Peyer's patch (tissue), 4 donors: Measurements from ENCODE around the gene ZNF622. TPM values are rescaled to one million over a fixed set of nuclear protein-coding genes. Genes with fewer than 3 reads are reported as not detected.

Experiments
- DNase-seq, 3 donors: peaks; one replicate each; pipeline ENCODE4 v3.0.0-alpha.2; 2017 to 2019
- H3K27ac ChIP-seq, 4 donors: fragments of 200-600 bp; sonication (generic); one replicate each; pipeline ENCODE4 v1.5.1; 2016 to 2019
- H3K27me3 ChIP-seq, 2 donors: fragments of 200-600 bp; sonication (generic); one replicate each; pipeline ENCODE4 v1.5.1; 2019
- H3K36me3 ChIP-seq, 3 donors: fragments of 200-600 bp; sonication (generic); one replicate each; pipeline ENCODE4 v1.5.1; 2016 to 2019
- H3K4me1 ChIP-seq, 4 donors: fragments of 200-600 bp; sonication (generic); one replicate each; pipeline ENCODE4 v1.5.1; 2016 to 2019
- H3K4me3 ChIP-seq, 4 donors: fragments of 200-600 bp; sonication (generic); 1 replicate in 3 of 4; 2 replicates in 1 of 4; pipeline ENCODE4 v1.5.1; 2016 to 2019; ENCODE audit warnings: mild to moderate bottlenecking in 1 of 4
- H3K9me3 ChIP-seq, 4 donors: fragments of 200-600 bp; sonication (generic); one replicate each; pipeline ENCODE4 v1.5.1; 2016 to 2019; ENCODE audit warnings: mild to moderate bottlenecking in 1 of 4
- POLR2A ChIP-seq, 2 donors: fragments of 450-650 bp; IDR thresholded peaks; one replicate each; pipeline ENCODE4 v1.5.1; 2017; ENCODE audit warnings: antibody characterized with exemption in 2 of 2, mild to moderate bottlenecking in 2 of 2, moderate library complexity in 2 of 2
- total RNA-seq, 4 donors: library from RNA; depleted of rRNA; stranded (reverse); fragments of >200 nt; gene quantifications; one replicate each; pipeline ENCODE4 v1.1.0, GENCODE V29; 2016
- TF ChIP-seq, protein P1 (sequence below), 6 experiments: fragments of 450-650 bp in 4 of 6; fragments of 200-600 bp in 2 of 6; sonication (generic) in 1 of 6; IDR thresholded peaks; one replicate each; pipeline ENCODE4 v1.5.1; 2017 to 2019; ENCODE audit warnings: antibody characterized with exemption in 6 of 6, mild to moderate bottlenecking in 3 of 6, moderate library complexity in 1 of 6

The ZNF622 gene
- total RNA-seq, 4 donors from 2014 or later: 26.7 to 44.6 (median 32.5) TPM

DNA sequence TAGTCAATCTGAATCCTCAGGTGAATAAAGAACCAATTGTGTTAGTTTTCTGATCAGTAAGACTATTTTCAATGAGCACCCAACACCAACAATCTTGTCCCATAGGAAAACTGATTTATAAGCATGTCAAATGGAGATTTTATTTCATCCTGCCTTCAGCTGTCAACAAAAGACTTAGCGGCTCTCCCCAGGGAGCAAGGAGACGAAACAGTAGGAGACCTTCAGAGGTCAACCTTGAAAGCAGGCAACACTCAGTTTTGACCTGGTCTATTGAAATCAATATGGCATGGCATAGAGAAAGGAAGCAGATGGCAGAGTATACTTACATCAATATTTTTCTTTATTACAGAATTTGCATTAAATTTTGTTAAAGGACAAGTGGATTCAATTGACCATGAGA lies 34.1 kb downstream of the ZNF622 start:
- H3K27ac ChIP-seq: no peak overlapping the region
- no peaks in the 10 kb centered on the region for H3K4me1 ChIP-seq
- H3K27me3 ChIP-seq: no peaks in the 10 kb centered on the region
- H3K36me3 ChIP-seq: no peaks in the 10 kb centered on the region
- DNase-seq: no peak
- TF ChIP-seq, protein P1, sequence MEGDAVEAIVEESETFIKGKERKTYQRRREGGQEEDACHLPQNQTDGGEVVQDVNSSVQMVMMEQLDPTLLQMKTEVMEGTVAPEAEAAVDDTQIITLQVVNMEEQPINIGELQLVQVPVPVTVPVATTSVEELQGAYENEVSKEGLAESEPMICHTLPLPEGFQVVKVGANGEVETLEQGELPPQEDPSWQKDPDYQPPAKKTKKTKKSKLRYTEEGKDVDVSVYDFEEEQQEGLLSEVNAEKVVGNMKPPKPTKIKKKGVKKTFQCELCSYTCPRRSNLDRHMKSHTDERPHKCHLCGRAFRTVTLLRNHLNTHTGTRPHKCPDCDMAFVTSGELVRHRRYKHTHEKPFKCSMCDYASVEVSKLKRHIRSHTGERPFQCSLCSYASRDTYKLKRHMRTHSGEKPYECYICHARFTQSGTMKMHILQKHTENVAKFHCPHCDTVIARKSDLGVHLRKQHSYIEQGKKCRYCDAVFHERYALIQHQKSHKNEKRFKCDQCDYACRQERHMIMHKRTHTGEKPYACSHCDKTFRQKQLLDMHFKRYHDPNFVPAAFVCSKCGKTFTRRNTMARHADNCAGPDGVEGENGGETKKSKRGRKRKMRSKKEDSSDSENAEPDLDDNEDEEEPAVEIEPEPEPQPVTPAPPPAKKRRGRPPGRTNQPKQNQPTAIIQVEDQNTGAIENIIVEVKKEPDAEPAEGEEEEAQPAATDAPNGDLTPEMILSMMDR (IDR thresholded peaks at IDR 0.05): no peak
- no peak for TF ChIP-seq POLR2A (IDR thresholded peaks at IDR 0.05)
- H3K9me3 ChIP-seq: no peaks in the 10 kb centered on the region
- H3K4me3 ChIP-seq: no peak overlapping the region

DNA sequence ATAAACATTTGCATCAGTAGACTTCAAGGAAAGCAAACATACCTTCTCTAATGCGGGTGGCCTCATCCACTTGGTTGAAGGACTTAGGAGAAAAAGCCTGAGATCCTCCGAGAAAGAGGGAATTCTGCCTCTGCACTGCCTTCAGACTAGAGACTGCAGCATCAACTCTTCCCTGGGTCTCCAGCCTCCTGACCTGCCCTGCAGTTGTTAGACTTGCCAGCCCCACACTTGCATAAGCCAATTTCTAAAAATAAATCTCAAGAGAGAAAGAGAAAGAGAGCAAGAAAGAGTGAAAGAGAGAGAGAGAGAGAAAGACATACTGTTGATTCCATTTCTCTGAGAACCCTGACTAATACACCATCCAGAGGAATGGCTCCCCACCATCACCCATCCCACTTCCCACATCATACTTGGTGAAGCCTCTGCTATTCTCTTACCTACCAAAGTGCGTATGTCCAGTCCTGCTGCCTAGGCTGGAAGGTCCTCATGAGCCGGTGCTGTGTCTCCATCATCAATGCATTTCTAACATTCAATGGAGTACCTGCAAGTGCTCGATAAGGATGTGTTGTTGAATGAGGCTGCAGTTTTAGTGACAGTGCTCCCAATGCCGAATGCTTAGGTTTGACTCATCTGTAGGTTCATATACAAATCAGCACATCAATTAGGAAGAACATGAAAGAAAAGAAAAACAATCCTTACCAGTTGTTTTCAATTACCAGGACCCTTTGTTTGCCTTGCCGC lies 35.1 kb downstream of the ZNF622 start:
- no peaks in the 10 kb centered on the region for H3K27me3 ChIP-seq
- no peaks in the 10 kb centered on the region for H3K9me3 ChIP-seq
- no peak overlapping the region for H3K27ac ChIP-seq
- H3K4me3 ChIP-seq: no peak overlapping the region
- no peak for DNase-seq
- H3K4me1 ChIP-seq: no peaks in the 10 kb centered on the region
- no peaks in the 10 kb centered on the region for H3K36me3 ChIP-seq
- TF ChIP-seq POLR2A (IDR thresholded peaks at IDR 0.05): no peak
- TF ChIP-seq, protein P1 (IDR thresholded peaks at IDR 0.05): no peak

DNA sequence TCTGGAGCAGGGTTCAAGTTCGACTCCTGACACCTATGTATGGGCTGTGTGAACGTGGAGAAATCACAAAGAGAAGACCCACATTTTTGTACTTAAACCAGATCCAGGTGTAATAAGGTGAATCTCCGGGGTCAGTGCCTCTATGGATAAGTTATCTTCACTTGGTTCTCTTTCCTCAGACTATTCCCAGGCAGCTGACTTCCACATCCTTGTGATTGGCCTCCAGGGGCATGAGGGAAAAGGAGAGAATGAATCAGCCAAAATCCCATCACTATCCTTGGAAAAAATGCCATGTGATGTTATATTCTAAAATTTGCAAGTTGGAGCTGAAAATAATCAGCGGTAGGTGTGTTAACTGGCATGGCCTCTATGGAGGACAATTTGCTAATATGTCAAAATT lies 37.2 kb downstream of the ZNF622 start:
- Histone ChIP-seq H3K27me3 (no peaks in the 10 kb centered on the region), H3K27ac (no peak overlapping the region), H3K9me3 (no peaks in the 10 kb centered on the region), H3K4me1 (no peaks in the 10 kb centered on the region), H3K4me3 (no peak overlapping the region), H3K36me3 (no peaks in the 10 kb centered on the region)
- no peak for DNase-seq
- TF ChIP-seq, protein P1 (IDR thresholded peaks at IDR 0.05): no peak
- no peak for TF ChIP-seq POLR2A (IDR thresholded peaks at IDR 0.05)

DNA sequence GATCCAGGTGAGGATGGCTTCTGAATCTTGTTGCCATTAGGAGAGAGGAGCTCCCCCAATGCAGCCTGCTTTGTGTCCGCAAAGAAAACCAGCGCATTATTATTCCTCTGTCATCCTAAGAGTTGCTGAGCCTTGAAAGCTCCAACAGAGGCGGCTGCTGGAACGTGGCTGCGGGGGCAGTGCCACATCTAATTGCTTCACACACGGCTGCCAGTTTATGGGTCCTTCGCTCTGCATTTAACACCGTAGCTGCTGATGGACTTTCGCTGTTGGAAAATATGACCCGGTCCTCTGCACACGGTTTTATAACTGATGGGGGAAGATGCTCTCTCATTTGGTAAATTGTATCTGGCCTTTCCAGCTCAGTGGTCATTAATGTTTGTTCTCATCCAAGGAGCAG lies 38.0 kb downstream of the ZNF622 start:
- TF ChIP-seq, protein P1 (IDR thresholded peaks at IDR 0.05): no peak
- no peak for TF ChIP-seq POLR2A (IDR thresholded peaks at IDR 0.05)
- no peaks in the 10 kb centered on the region for H3K9me3 ChIP-seq
- no peaks in the 10 kb centered on the region for H3K27me3 ChIP-seq
- H3K4me3 ChIP-seq: no peak overlapping the region
- DNase-seq: no peak
- no peaks in the 10 kb centered on the region for H3K4me1 ChIP-seq
- no peak overlapping the region for H3K27ac ChIP-seq
- H3K36me3 ChIP-seq: no peaks in the 10 kb centered on the region

DNA sequence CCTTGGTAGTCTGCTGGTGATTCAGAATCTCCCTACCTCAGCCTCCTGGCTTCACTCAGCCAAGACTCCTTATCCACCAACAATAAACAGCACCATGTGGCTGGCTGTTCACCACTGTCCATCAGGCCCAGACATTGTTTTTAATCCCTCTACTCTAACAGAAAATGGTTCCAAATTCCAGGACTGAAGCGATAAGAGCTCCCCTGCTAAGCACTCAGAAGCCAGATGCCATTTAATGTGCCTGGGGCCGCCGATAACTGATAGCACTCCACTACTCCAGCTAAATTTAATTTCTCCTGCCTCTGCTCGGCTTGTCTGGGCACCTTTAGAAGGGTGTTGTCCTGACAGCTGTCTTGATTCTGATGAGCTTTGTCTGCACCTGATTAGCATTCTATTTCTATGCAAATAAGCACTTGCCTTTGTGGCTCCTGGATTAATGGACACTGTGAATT lies 47.1 kb downstream of the ZNF622 start:
- Histone ChIP-seq H3K27ac (no peak overlapping the region), H3K27me3 (no peaks in the 10 kb centered on the region), H3K36me3 (no peaks in the 10 kb centered on the region), H3K4me1 (no peaks in the 10 kb centered on the region), H3K4me3 (no peak overlapping the region), H3K9me3 (no peaks in the 10 kb centered on the region)
- no peak for TF ChIP-seq POLR2A (IDR thresholded peaks at IDR 0.05)
- TF ChIP-seq, protein P1 (IDR thresholded peaks at IDR 0.05): no peak
- DNase-seq: no peak
